Measurements from ENCODE around the gene SLFNL1. TPM values are rescaled to one million over a fixed set of nuclear protein-coding genes. Genes with fewer than 3 reads are reported as not detected.

The SLFNL1 gene
- total and polyA plus RNA-seq, 9 donors = 0.05 to 1.2 (median 0.62) TPM

DNA sequence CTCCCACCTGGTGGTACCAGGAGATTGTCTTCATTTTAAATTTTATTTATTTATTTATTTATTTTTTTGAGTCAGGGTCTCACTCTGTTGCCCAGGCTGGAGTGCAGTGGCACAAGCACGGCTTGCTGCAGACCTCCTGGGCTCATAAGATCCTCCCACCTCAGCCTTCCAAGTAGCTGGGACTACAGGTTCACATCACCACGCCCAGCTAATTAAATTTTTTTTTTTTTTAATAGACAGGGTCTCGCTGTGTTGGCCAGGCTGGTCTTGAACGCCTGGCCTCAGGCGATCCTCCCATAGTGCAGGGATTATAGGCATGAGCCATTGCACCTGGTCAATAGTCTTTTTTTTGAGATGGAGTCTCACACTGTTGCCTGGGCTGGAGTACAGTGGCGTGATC, 8.5 kb downstream of the SLFNL1 start:
- DNase-seq = no peak
- 91 to 94% (median 91%) methylated on average over 6 of the region's 6 CpGs for WGBS, 3 donors
- no peaks in the 10 kb centered on the region for H3K36me3 ChIP-seq
- no peaks in the 10 kb centered on the region for H3K9me3 ChIP-seq
- no peak overlapping the region for H3K27ac ChIP-seq
- H3K27me3 ChIP-seq = no peaks in the 10 kb centered on the region
- TF ChIP-seq POLR2A (IDR thresholded peaks at IDR 0.05) = no peak
- no peak for TF ChIP-seq CTCF (IDR thresholded peaks at IDR 0.05)
- TF ChIP-seq EP300 (IDR thresholded peaks at IDR 0.05) = no peak
- H3K4me1 ChIP-seq (ENCODE audit: insufficient read depth) = no peaks in the 10 kb centered on the region
- no peak overlapping the region for H3K4me3 ChIP-seq
- intact Hi-C loops (cut with DNase I) = no loop called here

- no peaks in the 10 kb centered on the region for H3K36me3 ChIP-seq
- no peak for TF ChIP-seq CTCF (IDR thresholded peaks at IDR 0.05)
- no peak for TF ChIP-seq EP300 (IDR thresholded peaks at IDR 0.05)
- no peaks in the 10 kb centered on the region for H3K4me1 ChIP-seq (ENCODE audit: insufficient read depth)
- no peak overlapping the region for H3K27ac ChIP-seq
- H3K9me3 ChIP-seq = no peaks in the 10 kb centered on the region
- no peak overlapping the region for H3K4me3 ChIP-seq
- no peaks in the 10 kb centered on the region for H3K27me3 ChIP-seq
- WGBS, 3 donors = 96 to 100% (median 97%) methylated on average over 1 of the region's 1 CpG
- intact Hi-C loops (cut with DNase I) = no loop called here
- no peak for DNase-seq
These were observed 11.2 kb downstream of the SLFNL1 start for GRCh38 chr1:41010345-41010744.

GRCh38 chr1:41009466-41009865, 12.1 kb downstream of the SLFNL1 start:
- H3K27ac ChIP-seq = no peak overlapping the region
- no peak overlapping the region for H3K4me3 ChIP-seq
- WGBS, 3 donors = 92 to 94% (median 94%) methylated on average over 8 of the region's 8 CpGs
- H3K36me3 ChIP-seq = no peaks in the 10 kb centered on the region
- intact Hi-C loops (cut with DNase I) = no loop called here
- H3K9me3 ChIP-seq = no peaks in the 10 kb centered on the region
- no peak for DNase-seq
- no peaks in the 10 kb centered on the region for H3K27me3 ChIP-seq
- TF ChIP-seq EP300 (IDR thresholded peaks at IDR 0.05) (no peak), POLR2A (IDR thresholded peaks at IDR 0.05) (no peak), CTCF (IDR thresholded peaks at IDR 0.05) (no peak)
- H3K4me1 ChIP-seq (ENCODE audit: insufficient read depth) = no peaks in the 10 kb centered on the region

DNA sequence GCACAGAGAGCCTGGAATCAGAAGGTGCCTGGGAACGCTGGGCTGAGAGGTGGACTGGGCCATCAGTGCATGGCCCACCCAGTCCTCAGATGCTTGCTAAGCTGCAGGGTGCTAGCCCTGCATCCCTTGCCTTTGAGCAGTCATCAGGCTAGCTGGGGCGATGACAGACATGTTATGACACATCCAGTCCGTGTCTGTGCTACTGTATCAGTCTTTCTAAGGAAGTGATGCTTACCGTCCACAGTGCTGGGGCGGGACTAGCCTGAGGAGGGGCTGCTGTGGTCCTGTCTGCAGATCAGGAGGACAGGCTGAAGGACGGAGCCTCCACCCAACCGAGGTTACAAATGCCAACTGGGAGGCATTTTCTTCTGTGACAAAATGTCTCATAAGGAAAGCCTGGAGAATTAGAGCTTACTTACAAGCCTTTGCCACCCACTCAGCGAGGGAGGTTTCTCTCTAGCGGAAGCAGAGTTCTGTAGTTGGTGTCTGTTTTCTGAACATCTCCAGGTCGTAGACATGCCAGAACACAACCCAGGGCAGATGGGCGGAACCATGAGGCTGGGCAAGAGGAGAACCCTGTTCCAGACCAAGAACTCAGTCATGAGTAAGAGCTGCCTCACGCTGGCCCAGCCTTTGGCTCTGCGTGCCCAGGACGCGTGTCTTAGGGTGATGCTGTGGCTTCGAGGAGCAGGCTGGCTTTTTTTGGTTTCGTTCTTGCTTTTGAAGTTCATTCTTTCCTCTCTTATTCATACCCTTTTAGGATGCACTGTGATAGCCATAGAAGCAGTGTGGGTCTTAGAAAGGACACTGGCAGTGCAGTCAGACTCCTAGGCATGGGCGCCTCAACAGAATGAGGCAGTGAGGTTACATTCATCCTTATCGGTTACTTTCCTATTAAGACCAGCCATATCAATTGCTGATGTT, 14.3 kb downstream of the SLFNL1 start:
- no peak overlapping the region for H3K4me3 ChIP-seq
- H3K9me3 ChIP-seq = no peaks in the 10 kb centered on the region
- no peaks in the 10 kb centered on the region for H3K27me3 ChIP-seq
- intact Hi-C loops (cut with DNase I) = no loop called here
- TF ChIP-seq EP300 (IDR thresholded peaks at IDR 0.05) = no peak
- TF ChIP-seq POLR2A (IDR thresholded peaks at IDR 0.05) = no peak
- TF ChIP-seq CTCF (IDR thresholded peaks at IDR 0.05) = no peak
- no peak overlapping the region for H3K27ac ChIP-seq
- WGBS, 3 donors = 92 to 94% (median 92%) methylated on average over 19 of the region's 19 CpGs
- H3K36me3 ChIP-seq = no peaks in the 10 kb centered on the region
- peaks cover 4% of the 10 kb centered on the region for H3K4me1 ChIP-seq (ENCODE audit: insufficient read depth)
- DNase-seq = no peak
